HCEC 1CT (cell line): ENCODE measurements around the gene ACCS.

Source experiments
- DNase-seq: peaks from one replicate; pipeline ENCODE4 v3.0.0-alpha.2; 2017

Gene ACCS

DNA sequence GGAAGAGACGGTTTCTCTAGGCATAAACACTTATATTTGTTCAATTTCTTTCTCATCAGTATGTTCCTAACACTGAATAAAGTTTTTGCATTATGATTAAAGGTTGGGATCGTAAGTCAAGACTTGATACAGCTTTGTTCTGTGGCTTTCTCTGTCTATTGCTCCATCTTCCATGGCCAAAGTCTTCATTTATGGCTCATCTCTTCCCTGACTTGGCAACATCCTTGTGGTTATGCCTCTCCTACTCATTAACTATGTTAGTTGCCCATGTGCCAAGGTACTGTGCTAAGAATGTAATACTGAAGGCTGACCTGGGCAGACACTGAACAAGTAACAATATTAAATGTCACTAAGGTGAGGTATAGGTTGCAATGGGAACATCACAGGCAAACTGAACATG, 19.9 kb upstream of the ACCS start:
- DNase-seq, result no peak

GRCh38 chr11:44047298-44047697, 18.8 kb upstream of the ACCS start:
- DNase-seq, result no peak

DNA sequence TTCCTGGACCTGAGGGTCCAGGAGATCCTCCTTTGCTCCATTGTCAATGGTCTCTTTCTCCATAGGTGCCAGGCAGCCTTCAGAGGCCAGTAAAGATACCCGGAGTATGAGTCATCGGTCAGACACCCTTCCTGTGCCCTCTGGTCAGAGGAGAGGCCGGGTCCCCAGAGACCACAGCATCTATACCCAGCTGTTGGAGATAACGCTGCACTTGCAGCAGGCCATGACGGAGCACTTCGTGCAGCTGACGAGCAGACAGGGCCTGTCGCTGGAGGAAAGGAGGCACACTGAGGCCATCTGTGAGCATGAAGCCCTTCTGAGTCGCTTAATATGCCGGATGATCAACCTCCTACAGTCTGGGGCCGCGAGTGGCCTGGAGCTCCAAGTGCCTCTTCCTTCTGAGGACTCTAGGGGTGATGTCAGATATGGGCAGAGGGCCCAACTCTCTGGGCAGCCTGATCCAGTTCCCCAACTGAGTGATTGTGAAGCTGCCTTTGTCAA, 18.1 kb upstream of the ACCS start, which contains the start of gene ACCSL:
TSS of gene ACCSL (plus strand) at position 51 of the 501 bp plus-strand sequence. CDS start at position 107, 56 bp downstream.
- DNase-seq, result no peak

GRCh38 chr11:44049832-44050231, 16.2 kb upstream of the ACCS start:
- no peak for DNase-seq

DNA sequence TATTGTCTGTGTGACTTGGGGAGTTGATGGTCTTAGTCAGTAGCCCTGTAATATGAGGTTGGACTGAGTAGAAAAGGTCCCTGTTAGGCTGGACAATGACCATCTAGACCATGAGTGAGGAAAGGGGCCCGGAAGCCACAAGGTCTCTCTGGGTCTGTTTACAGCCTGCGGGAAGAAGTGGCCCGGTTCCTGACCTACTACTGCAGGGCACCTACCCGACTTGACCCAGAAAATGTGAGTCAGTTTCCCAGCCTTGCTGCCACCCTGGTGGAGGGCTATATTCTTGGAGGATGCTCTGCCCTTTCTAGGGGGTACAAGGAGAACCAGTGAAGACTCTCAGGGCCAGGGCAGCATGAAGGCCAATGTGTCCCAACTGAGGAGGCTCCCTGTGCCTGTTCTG, 14.9 kb upstream of the ACCS start:
- DNase-seq, result no peak

- no peak for DNase-seq
Observed at GRCh38 chr11:44057340-44057739, 8.7 kb upstream of the ACCS start.

DNA sequence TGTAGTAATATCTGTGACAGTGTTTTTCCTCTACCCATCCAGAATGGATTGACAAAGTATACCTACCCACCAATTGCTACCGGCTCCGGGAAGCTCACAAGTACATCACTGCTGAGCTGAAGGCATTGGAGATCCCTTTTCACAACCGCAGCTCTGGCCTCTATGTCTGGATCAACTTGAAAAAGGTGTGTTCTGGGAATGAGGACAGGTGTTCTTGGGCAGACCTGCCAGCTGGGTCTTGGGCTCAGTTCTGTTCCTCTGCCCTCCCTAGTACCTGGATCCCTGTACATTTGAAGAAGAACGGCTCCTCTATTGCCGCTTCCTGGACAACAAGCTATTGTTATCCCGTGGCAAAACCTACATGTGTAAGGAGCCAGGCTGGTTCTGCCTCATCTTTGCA, 7.8 kb upstream of the ACCS start:
- no peak for DNase-seq

DNA sequence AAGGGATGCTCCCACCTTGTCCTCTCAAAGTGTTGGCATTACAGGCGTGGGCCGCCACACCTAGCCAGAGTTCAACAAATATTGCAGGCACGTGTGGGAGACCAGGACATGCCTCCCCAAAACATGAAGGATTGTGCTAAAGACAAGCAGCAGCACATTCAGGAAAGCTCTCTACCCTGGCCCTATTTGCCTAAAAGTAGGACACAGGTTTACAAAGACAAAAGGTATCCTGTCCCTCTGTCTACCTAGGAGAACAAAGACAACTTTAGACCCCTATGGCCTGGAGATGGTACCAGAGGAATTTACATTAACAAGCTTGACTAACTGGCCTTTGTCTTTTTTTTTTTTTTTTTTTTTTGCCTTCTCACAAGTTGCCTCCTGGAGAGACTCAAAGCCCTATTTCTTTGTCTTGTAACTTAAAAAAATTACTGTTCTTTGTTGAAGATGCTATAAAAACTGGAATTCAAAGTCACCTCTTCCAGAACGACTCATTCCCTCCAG, 859 bp upstream of the ACCS start:
- no peak for DNase-seq

GRCh38 chr11:44066732-44067141, 667 bp downstream of the ACCS start:
- DNase-seq, result peak; percentile 83

- DNase-seq, result no peak
Observed at GRCh38 chr11:44067266-44067665, 1.2 kb downstream of the ACCS start.

DNA sequence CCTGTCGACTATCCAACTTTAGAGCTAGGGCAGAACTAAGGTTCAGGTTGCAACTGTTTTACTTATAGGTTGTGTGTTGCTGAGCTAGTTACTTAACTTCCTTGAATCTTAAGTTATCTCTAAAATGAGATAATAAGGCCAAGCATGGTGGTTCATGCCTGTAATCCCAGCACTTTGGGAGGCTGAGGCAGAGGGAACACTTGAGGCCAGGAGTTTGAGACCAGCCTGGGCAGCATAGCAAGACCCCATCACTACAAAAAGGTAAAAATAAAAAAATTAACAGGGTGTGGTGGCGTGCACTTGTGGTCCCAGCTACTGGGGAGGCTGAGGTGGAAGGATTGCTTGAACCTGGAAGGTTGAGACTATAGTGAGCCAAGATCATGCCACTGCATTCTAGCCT, 2.1 kb downstream of the ACCS start:
- no peak for DNase-seq

DNA sequence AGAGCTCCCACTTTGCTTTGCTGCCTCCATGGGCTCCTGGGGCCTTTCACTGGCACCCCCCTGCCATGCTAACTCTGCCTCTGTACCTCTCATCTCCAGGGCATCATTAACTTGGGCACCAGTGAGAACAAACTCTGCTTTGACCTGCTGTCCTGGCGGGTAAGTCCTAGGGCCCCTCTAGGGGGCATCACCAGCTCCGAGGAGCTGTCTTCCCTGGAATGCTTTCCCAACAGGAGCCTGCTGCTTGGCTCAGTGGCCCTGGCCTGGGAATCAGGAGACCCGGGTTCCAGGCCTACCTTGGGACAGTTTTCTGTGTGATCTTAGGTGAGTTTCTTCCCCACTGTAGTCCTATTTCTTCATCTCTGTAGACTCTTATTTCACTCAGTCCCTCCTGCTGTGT, 5.1 kb downstream of the ACCS start:
- DNase-seq, result no peak

DNA sequence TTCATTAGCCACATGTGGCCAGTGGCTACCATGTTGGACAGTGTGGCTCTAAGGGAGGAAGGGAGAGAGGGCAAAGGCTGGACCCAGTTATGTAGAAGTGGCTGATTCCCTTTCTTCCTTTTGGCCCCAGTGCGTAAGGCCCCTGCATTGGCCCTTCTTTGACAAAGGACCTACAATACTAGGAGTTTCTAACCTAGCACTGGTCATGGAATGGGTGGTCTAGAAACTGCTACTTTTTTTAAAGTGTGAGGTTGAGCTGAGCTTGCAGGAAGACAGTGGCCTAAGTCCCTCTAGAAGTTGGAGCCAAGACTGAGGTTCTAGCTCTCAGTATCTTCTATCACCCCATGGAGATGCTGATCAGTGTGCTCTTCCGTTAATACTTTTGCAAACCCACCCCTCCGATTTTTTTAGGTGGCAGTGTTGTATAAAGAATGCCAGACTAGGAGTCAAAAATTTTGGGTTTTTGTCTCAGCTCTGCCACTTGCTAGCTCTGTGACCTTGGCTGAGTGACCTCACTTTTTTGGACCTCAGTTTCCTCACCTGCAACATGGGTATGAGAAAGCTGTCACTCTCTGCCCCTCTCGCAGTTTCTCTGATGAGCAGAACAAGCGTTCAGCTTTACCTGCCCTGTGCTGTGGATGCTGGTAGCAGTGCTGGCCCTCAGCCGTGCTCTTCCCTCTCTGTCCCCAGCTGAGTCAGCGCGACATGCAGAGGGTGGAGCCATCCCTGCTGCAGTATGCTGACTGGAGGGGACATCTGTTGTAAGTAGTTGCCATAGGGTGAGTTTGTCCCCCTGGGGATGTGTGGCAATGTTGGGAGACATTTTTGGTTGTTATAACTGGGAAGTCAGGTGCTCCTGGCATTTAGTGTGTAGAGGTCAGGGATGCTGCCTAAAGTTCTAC, 6.9 kb downstream of the ACCS start:
- DNase-seq, result no peak

GRCh38 chr11:44078794-44079193, 12.7 kb downstream of the ACCS start:
- DNase-seq, result no peak

DNA sequence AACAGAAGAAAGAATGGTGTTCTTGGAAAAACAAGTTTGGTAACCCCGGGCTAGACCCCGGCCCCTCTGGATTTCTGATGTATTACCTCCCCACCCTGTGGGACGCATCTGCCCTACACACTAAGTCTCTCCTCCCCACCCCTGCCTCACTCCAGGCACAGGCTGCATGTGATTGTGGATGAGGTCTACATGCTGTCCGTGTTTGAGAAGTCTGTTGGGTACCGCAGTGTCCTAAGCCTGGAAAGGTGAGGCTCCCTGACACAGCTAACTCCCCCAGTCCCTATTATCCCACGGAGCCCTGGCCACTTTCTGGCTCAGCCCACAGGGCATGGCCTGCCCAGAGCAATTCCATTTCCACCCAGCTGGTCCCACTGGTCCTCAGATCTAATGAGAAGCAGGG, 13.3 kb downstream of the ACCS start:
- DNase-seq, result no peak

- DNase-seq, result no peak
Observed at GRCh38 chr11:44080951-44081350, 14.9 kb downstream of the ACCS start.

DNA sequence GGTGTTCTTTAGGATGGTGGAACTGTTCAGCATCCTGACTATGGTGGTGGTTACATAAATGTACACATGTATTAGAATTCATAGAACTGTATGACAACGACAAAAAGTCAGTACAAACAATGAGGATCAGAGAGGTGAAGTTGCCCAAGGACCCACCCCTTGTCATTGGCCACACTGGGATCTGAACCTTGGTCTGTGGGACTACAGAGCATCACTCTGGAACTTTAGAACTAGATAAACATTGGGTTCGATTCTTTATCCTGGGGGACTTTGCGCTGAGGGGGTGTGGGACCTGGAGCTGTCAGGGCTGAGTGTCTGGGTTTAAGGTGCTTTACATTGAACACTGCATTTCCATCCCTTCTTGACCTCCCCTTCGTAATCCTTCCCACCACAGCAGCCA, 16.6 kb downstream of the ACCS start:
- no peak for DNase-seq

DNA sequence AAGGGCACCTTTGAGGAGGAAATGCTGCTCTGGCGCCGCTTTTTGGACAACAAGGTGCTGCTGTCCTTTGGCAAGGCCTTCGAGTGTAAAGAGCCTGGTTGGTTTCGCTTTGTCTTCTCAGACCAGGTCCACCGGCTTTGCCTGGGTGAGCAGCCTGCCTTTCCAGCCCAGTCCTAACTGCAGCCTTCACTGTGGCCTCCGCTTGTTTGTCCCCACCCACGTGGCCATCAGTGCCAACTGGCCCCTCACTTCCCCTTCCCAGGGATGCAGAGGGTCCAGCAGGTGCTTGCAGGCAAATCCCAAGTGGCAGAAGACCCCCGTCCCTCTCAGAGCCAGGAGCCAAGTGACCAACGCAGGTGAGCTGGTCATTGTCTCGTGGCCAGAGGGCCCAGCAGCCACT, 17.4 kb downstream of the ACCS start:
- no peak for DNase-seq

- DNase-seq, result no peak
Observed at GRCh38 chr11:44083906-44084305, 17.8 kb downstream of the ACCS start.

- no peak for DNase-seq
Observed at GRCh38 chr11:44085330-44085729, 19.3 kb downstream of the ACCS start.

DNA sequence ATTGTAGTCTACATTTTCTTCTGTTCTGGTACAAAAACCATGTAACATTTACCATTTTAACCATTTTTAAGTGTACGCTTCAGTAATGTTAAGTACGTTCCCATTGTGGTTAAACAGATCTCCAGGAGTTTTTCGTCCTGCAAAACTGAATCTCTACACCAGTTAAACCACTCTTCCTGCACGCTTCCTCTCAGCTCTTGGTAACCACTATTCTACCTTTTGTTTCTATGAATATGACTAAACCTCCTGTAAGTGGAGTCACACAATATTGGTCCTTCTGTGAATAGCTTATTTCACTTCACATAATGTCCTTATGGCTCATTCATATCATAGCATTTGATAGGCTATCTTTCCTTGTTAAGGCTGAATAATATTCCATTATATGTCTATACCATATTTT, 22.3 kb downstream of the ACCS start:
- DNase-seq, result no peak

- DNase-seq, result no peak
Observed at GRCh38 chr11:44088871-44089270, 22.8 kb downstream of the ACCS start.

- no peak for DNase-seq
Observed at GRCh38 chr11:44090539-44090938, 24.5 kb downstream of the ACCS start.

DNA sequence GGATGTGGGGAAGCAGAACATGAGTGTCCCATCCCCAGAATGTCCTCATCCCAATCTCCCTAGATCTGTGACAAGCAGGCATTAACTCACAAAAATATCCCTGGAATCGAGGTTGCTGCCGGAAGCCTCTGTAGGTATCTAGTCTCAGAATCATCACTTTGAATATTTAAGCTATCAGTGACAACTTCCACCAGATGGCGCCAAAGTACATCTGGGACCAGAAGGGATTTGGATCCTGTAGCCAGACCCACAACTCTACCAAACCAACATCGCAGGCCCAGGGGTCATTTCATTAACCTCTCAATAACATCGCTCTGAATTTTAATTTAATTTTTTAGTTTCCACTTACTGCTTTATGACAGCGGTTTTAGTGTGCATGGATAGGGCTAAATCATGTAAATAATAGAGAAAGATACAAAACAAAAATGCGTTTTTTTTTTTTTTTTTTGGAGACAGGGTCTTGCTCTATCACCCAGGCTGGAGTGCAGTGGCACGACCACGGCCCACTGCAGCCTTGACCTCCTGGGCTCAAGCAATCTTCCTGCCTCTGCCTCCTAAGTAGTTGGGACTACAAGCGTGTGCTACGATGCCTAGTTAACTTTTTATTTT, 28.3 kb downstream of the ACCS start:
- peak; percentile 62 for DNase-seq
